Stimulated activated naive CD8-positive, alpha-beta T cell treated with anti-CD3 and anti-CD28 coated beads, Interleukin-15, Interleukin-2, amounts not matched to agents 100 U/mL and 50 U/mL, for 24 hours (primary cell): ENCODE data around the gene INPP4B.
A peak's percentile ranks its signal among the peaks of the same experiment; 100 is the strongest.

Source experiments
- ATAC-seq: fragments of 150-1000 bp; cut with Tn5 transposase; one replicate; pipeline ENCODE4 v1.10.0; 2021
- DNase-seq: peaks from one replicate; pipeline ENCODE4 v3.0.0; 2021

Gene INPP4B

GRCh38 chr4:142846108-142846728 lies at the start of gene INPP4B:
TSS of gene INPP4B (minus strand) at chr4:142846301.
- DNase-seq = peak; percentile 56
- ATAC-seq = peak; percentile 51

GRCh38 chr4:142893012-142893411 lies 46.9 kb upstream of the INPP4B start:
- DNase-seq = no peak

GRCh38 chr4:142886566-142886965 lies 40.5 kb upstream of the INPP4B start:
- ATAC-seq = no peak

More at GRCh38 chr4:142893012-142893411, 46.9 kb upstream of the INPP4B start:
- no peak for ATAC-seq

GRCh38 chr4:142883040-142883832 lies 37.1 kb upstream of the INPP4B start:
- DNase-seq = no peak
- ATAC-seq = no peak

More at GRCh38 chr4:142886566-142886965, 40.5 kb upstream of the INPP4B start:
- DNase-seq = no peak

GRCh38 chr4:142882159-142882558 lies 36.1 kb upstream of the INPP4B start:
- ATAC-seq (no peak), DNase-seq (no peak)

- ATAC-seq (no peak), DNase-seq (no peak)
These were observed 35.2 kb upstream of the INPP4B start for GRCh38 chr4:142881331-142881730.

- DNase-seq = no peak
- no peak for ATAC-seq
These were observed 29.0 kb upstream of the INPP4B start for GRCh38 chr4:142875117-142875516.

- DNase-seq = no peak
- ATAC-seq = no peak
These were observed 28.6 kb upstream of the INPP4B start for GRCh38 chr4:142874684-142875083.

- ATAC-seq = no peak
- DNase-seq = no peak
These were observed 20.6 kb upstream of the INPP4B start for GRCh38 chr4:142866685-142867084.

GRCh38 chr4:142861351-142861750 lies 15.2 kb upstream of the INPP4B start:
- no peak for DNase-seq
- no peak for ATAC-seq

- no peak for DNase-seq
- no peak for ATAC-seq
These were observed 12.9 kb upstream of the INPP4B start for GRCh38 chr4:142858965-142859364.

GRCh38 chr4:142858446-142858845 lies 12.3 kb upstream of the INPP4B start:
- no peak for ATAC-seq
- no peak for DNase-seq

- DNase-seq = no peak
- ATAC-seq = no peak
These were observed 10.5 kb upstream of the INPP4B start for GRCh38 chr4:142856576-142856975.

- DNase-seq = no peak
- no peak for ATAC-seq
These were observed 4.4 kb upstream of the INPP4B start for GRCh38 chr4:142850478-142850877.

- ATAC-seq (peak; percentile 86), DNase-seq (peak; percentile 66)
These were observed 862 bp upstream of the INPP4B start for GRCh38 chr4:142846729-142847596.

GRCh38 chr4:142845293-142846107 lies 601 bp downstream of the INPP4B start:
- peak; percentile 9 for DNase-seq

GRCh38 chr4:142844782-142845181 lies 1.3 kb downstream of the INPP4B start:
- DNase-seq (no peak), ATAC-seq (no peak)

More at GRCh38 chr4:142845293-142846107, 601 bp downstream of the INPP4B start:
- peak; percentile 4 for ATAC-seq

- no peak for DNase-seq
These were observed 5.5 kb downstream of the INPP4B start for GRCh38 chr4:142840516-142841123.

GRCh38 chr4:142838778-142839177 lies 7.3 kb downstream of the INPP4B start:
- DNase-seq (no peak), ATAC-seq (peak; percentile 68)

More at GRCh38 chr4:142840516-142841123, 5.5 kb downstream of the INPP4B start:
- ATAC-seq = no peak

GRCh38 chr4:142832022-142832421 lies 14.1 kb downstream of the INPP4B start:
- DNase-seq (no peak), ATAC-seq (no peak)
